ENCODE results near the gene DBN1. TPM values are rescaled to one million over a fixed set of nuclear protein-coding genes. Genes with fewer than 3 reads are reported as not detected.
A peak's percentile ranks its signal among the peaks of the same experiment; 100 is the strongest.

The DBN1 gene
- total and polyA plus RNA-seq, 2 experiments from 2014 or later: 106 to 290 TPM

- Histone ChIP-seq H4K20me1 (replicated peaks; ENCODE audit: insufficient read depth) (peaks cover 13% of the 10 kb centered on the region), H3K9me2 (ENCODE audit: insufficient read depth) (no peaks in the 10 kb centered on the region), H2AFZ (no peak overlapping the region), H3K4me1 (ENCODE audit: insufficient read depth) (peaks cover 20% of the 10 kb centered on the region), H3K4me3 (no peak overlapping the region), H3F3A (replicated peaks; ENCODE audit: low read depth) (peaks cover 16% of the 10 kb centered on the region), H3K27ac (ENCODE audit: low read depth) (no peak overlapping the region), H3K4me2 (no peak overlapping the region), H3K36me3 (ENCODE audit: insufficient read depth) (no peaks in the 10 kb centered on the region; the same call in 1 of the 2 replicates), H3K27me3 (ENCODE audit: insufficient read depth) (no peaks in the 10 kb centered on the region), H3K79me2 (replicated peaks; ENCODE audit: insufficient read depth) (peaks cover 21% of the 10 kb centered on the region)
- DNase-seq (ENCODE audit: low spot score) (no peak), ATAC-seq (no peak)
- peaks cover 13% of the 10 kb centered on the region for H3K36me3 Mint-ChIP-seq (ENCODE audit: low read depth)
- peak overlapping the region; percentile 22; the same call in 1 of the 2 replicates for H3K27ac Mint-ChIP-seq
- peaks cover 20% of the 10 kb centered on the region for H3K27me3 Mint-ChIP-seq (ENCODE audit: insufficient read depth, low read depth, poor library complexity)
- TF ChIP-seq ETS1 (IDR thresholded peaks at IDR 0.05) (no peak), STAT1 (IDR thresholded peaks at IDR 0.05; ENCODE audit: unreplicated experiment) (no peak), ZNF114 (CRISPR knock-in tag; IDR thresholded peaks at IDR 0.05) (no peak), EZH2 (IDR thresholded peaks at IDR 0.05; ENCODE audit: low read depth, unreplicated experiment) (no peak), POLR2AphosphoS5 (IDR thresholded peaks at IDR 0.05; ENCODE audit: low read depth) (no peak), REST (IDR thresholded peaks at IDR 0.05; ENCODE audit: unreplicated experiment) (no peak), EZH2phosphoT487 (IDR thresholded peaks at IDR 0.05; ENCODE audit: unreplicated experiment) (no peak), ZNF331 (CRISPR knock-in tag; IDR thresholded peaks at IDR 0.05; ENCODE audit: low read depth) (no peak), CTCF (conservative IDR thresholded peaks at IDR 0.05; ENCODE audit: low read depth in 2 of 2) (no peak), NANOG (IDR thresholded peaks at IDR 0.05; ENCODE audit: borderline replicate concordance) (no peak), CREB1 (CRISPR knock-in tag; IDR thresholded peaks at IDR 0.05; ENCODE audit: low read depth) (no peak), ZNF462 (CRISPR knock-in tag; IDR thresholded peaks at IDR 0.05) (no peak), JUNB (IDR thresholded peaks at IDR 0.05; ENCODE audit: unreplicated experiment) (no peak)
- no peaks in the 10 kb centered on the region; the same call in 2 of the 3 replicates for H3K9me3 Mint-ChIP-seq
- peaks cover 24% of the 10 kb centered on the region for H3K4me1 Mint-ChIP-seq
- peak overlapping the region; percentile 16; the same call in 1 of the 3 replicates for H3K4me3 Mint-ChIP-seq
These were observed 44.0 kb downstream of the DBN1 start for GRCh38 chr5:177429248-177430040.
